ENCODE results near the gene OPA1. TPM values are rescaled to one million over a fixed set of nuclear protein-coding genes. Genes with fewer than 3 reads are reported as not detected.

Gene OPA1
- total and polyA plus RNA-seq, 2 of the 8 experiments (the other 6 are each of a cell fraction or from before 2014, with no cell fraction given), result 20.3 to 109 TPM

GRCh38 chr3:193716150-193716549 lies 123.1 kb downstream of the OPA1 start (continued):
- no peak for TF ChIP-seq CHD7 (IDR thresholded peaks at IDR 0.05; ENCODE audit: insufficient replicate concordance, low read length)
- no peak for TF ChIP-seq PHF8 (conservative IDR thresholded peaks at IDR 0.05; ENCODE audit: low read depth, low read length)
- TF ChIP-seq NRF1 (IDR thresholded peaks at IDR 0.05; ENCODE audit: low read depth, low read length), result no peak
- no peak for TF ChIP-seq NANOG (IDR thresholded peaks at IDR 0.05; ENCODE audit: insufficient read depth, low read depth, low read length, poor library complexity, severe bottlenecking)
- TF ChIP-seq KDM4A (IDR thresholded peaks at IDR 0.05; ENCODE audit: low read depth, low read length, severe bottlenecking), result no peak
- no peak for TF ChIP-seq MAFK (IDR thresholded peaks at IDR 0.05; ENCODE audit: low read depth, low read length)
- no peak for TF ChIP-seq ZNF274 (IDR thresholded peaks at IDR 0.05; ENCODE audit: borderline replicate concordance, extremely low read depth, low read length)
- TF ChIP-seq CTCF (IDR thresholded peaks at IDR 0.05; ENCODE audit: control extremely low read depth in 1 of 3, insufficient read depth in 1 of 3, low read depth in 1 of 3, low read length in 3 of 3), result no peak

Data from H1 (cell line).